K562 (cell line): ENCODE measurements around the gene SFSWAP. TPM values are rescaled to one million over a fixed set of nuclear protein-coding genes. Genes with fewer than 3 reads are reported as not detected.

Experiments used
- ATAC-seq: fragments of 200-7000 bp; cut with Tn5 transposase; 3 replicates; pipeline ENCODE4 v1.9.1; 2020; ENCODE audit warnings: moderate library complexity
- BruUV-seq: library from RNA; stranded (reverse); fragments of 400-500 nt; replicated peaks from 2 replicates; lab custom pipeline; 2021; lab: Mats Ljungman, UMichigan
- CTCF ChIA-PET: fragments of 300-600 bp; formaldehyde crosslinking; extraction: SDS; loops from one replicate; lab custom pipeline; 2021; ENCODE audit warnings: low intra/inter-chr PET ratio; lab: Yijun Ruan, JAX
- POLR2A ChIA-PET: fragments of 300-600, 350-650 bp; sonication (Branson Sonifier 250); formaldehyde crosslinking; extraction: SDS; loops from one replicate; lab custom pipeline; 2021; ENCODE audit warnings: antibody characterized with exemption, inconsistent platforms; lab: Yijun Ruan, JAX
- DNase-seq, 4 experiments: peaks; one replicate each; pipeline versions ENCODE4 v3.0.0 to v3.0.0-alpha.2; 2011 to 2018; ENCODE audit warnings: low spot score in 3 of 4, mixed read lengths in 3 of 4; ENCODE audit errors: extremely low read depth in 1 of 4
- FAIRE-seq: peaks from 2 replicates; lab custom pipeline; 2011; peaks lifted over from hg19 to GRCh38; lab: Jason Lieb, UNC
- H2AFZ ChIP-seq: 2 replicates; pipeline ENCODE4 v1.6.0; 2011; ENCODE audit warnings: low read depth, low read length, control low read depth, inconsistent platforms
- H3K27ac ChIP-seq: fragments of 200-600 bp; 3 replicates; pipeline ENCODE4 v1.8.0; 2011; ENCODE audit warnings: low read depth, mild to moderate bottlenecking, control low read depth, inconsistent platforms, low read length, moderate library complexity, mixed read lengths; ENCODE audit errors: extremely low read depth
- H3K27me3 ChIP-seq, 2 experiments: fragments of 300-600 bp in 1 of 2; 2 replicates in 1 of 2; 3 replicates in 1 of 2; pipeline versions ENCODE4 v1.6.0 to v1.8.0; 2011; ENCODE audit warnings: inconsistent platforms in 2 of 2, low read length in 2 of 2, mild to moderate bottlenecking in 1 of 2, mixed read lengths in 1 of 2, moderate library complexity in 1 of 2; ENCODE audit not compliant: control insufficient read depth in 2 of 2, insufficient read depth in 2 of 2
- H3K36me3 ChIP-seq: fragments of 300-600 bp; 3 replicates; pipeline ENCODE4 v1.8.0; 2011; ENCODE audit warnings: mild to moderate bottlenecking, low read length, inconsistent platforms; ENCODE audit not compliant: control insufficient read depth, insufficient read depth
- H3K4me1 ChIP-seq, 2 experiments: fragments of 200-600 bp in 1 of 2; replicated peaks in 1 of 2; 2 replicates in 1 of 2; 3 replicates in 1 of 2; pipeline versions ENCODE4 v1.5.1 to v1.8.0; 2011; ENCODE audit warnings: inconsistent platforms in 2 of 2, low read length in 2 of 2, mild to moderate bottlenecking in 1 of 2, mixed read lengths in 1 of 2, moderate library complexity in 1 of 2; ENCODE audit not compliant: control insufficient read depth in 2 of 2, insufficient read depth in 2 of 2
- H3K4me2 ChIP-seq: 2 replicates; pipeline ENCODE4 v1.6.1; 2011; ENCODE audit warnings: low read length, control low read depth, inconsistent platforms, mixed read lengths; ENCODE audit not compliant: insufficient read depth
- H3K4me3 ChIP-seq: fragments of 200-600 bp; sonication (generic), shearing (Covaris generic); 2 replicates; pipeline ENCODE4 v1.5.1; 2016; ENCODE audit warnings: control low read depth, inconsistent platforms
- H3K79me2 ChIP-seq: fragments of 200-600 bp; 3 replicates; pipeline ENCODE4 v1.8.0; 2011; ENCODE audit warnings: low read length, inconsistent platforms; ENCODE audit not compliant: control insufficient read depth, insufficient read depth
- H3K9ac ChIP-seq, 2 experiments: 2 replicates each; pipeline versions ENCODE4 v1.6.0 to v1.6.1; 2011; ENCODE audit warnings: low read depth in 2 of 2, low read length in 2 of 2, control low read depth in 1 of 2, inconsistent platforms in 1 of 2, mild to moderate bottlenecking in 1 of 2, mixed read lengths in 1 of 2; ENCODE audit not compliant: insufficient read depth in 1 of 2
- H3K9me1 ChIP-seq: one replicate; pipeline ENCODE4 v1.6.0; 2011; ENCODE audit warnings: inconsistent platforms, mild to moderate bottlenecking, low read length, moderate library complexity; ENCODE audit not compliant: control insufficient read depth, insufficient read depth
- H3K9me3 ChIP-seq: replicated peaks from 2 replicates; pipeline ENCODE4 v1.5.1; 2011; ENCODE audit warnings: low read depth, low read length, inconsistent platforms; ENCODE audit not compliant: control insufficient read depth, insufficient read depth
- H4K20me1 ChIP-seq: replicated peaks from 2 replicates; pipeline ENCODE4 v1.6.1; 2011; ENCODE audit warnings: low read length, inconsistent platforms, mixed read lengths; ENCODE audit not compliant: control insufficient read depth, insufficient read depth
- BCOR ChIP-seq: fragments of 450-650 bp; IDR thresholded peaks from 2 replicates; pipeline ENCODE4 v1.6.1; 2016
- BRCA1 ChIP-seq, 2 experiments: fragments of 450-650 bp in 1 of 2; sonication (generic) in 1 of 2; formaldehyde crosslinking in 1 of 2; IDR thresholded peaks; 2 replicates each; pipeline versions ENCODE4 v1.5.0 to v1.6.1; 2017 to 2020; ENCODE audit warnings: mild to moderate bottlenecking in 1 of 2, missing genetic modification reagents in 1 of 2
- CBFA2T3 ChIP-seq: fragments of 450-650 bp; IDR thresholded peaks from 2 replicates; pipeline ENCODE4 v1.6.1; 2017
- FOXK1 ChIP-seq: sonication (generic); formaldehyde crosslinking; IDR thresholded peaks from 2 replicates; pipeline ENCODE4 v1.8.0; 2022; ENCODE audit warnings: missing genetic modification reagents, mild to moderate bottlenecking, borderline replicate concordance
- LARP7 ChIP-seq: fragments of 450-650 bp; IDR thresholded peaks from 2 replicates; pipeline ENCODE4 v1.6.1; 2016
- MAZ ChIP-seq, 2 experiments: fragments of 450-650 bp in 1 of 2; sonication (generic) in 1 of 2; formaldehyde crosslinking; IDR thresholded peaks in 1 of 2; conservative IDR thresholded peaks in 1 of 2; 2 replicates each; pipeline versions ENCODE4 v1.4.0 to v1.5.0; 2020; ENCODE audit warnings: mild to moderate bottlenecking in 1 of 2, missing genetic modification reagents in 1 of 2
- NBN ChIP-seq: fragments of 450-650 bp; IDR thresholded peaks from 2 replicates; pipeline ENCODE4 v1.6.1; 2016; ENCODE audit warnings: low read depth, mild to moderate bottlenecking
- POLR2H ChIP-seq: IDR thresholded peaks from 2 replicates; pipeline ENCODE4 v1.6.1; 2016; ENCODE audit warnings: missing genetic modification characterization, low read depth, mild to moderate bottlenecking, control low read depth, missing compliant biosample characterization, moderate library complexity
- RBM15 ChIP-seq: fragments of 200-400 bp; formaldehyde crosslinking; IDR thresholded peaks from 2 replicates; pipeline ENCODE4 v1.6.1; 2018; ENCODE audit warnings: mild to moderate bottlenecking, low read length, moderate library complexity; ENCODE audit not compliant: insufficient read depth
- SMAD3 ChIP-seq: fragments of 450-650 bp; formaldehyde crosslinking; conservative IDR thresholded peaks from 2 replicates; pipeline ENCODE4 v1.4.0; 2020; ENCODE audit warnings: mild to moderate bottlenecking
- ZBTB1 ChIP-seq: sonication (generic); formaldehyde crosslinking; IDR thresholded peaks from 2 replicates; pipeline ENCODE4 v1.8.1; 2023; ENCODE audit warnings: missing genetic modification reagents, low read depth, mild to moderate bottlenecking, borderline replicate concordance
- ZKSCAN8 ChIP-seq: fragments of 200-800 bp; sonication (Bioruptor generic); IDR thresholded peaks from 2 replicates; pipeline ENCODE4 v1.6.1; 2016; ENCODE audit warnings: missing genetic modification characterization, missing compliant biosample characterization
- ZNF282 ChIP-seq: sonication (generic); formaldehyde crosslinking; IDR thresholded peaks from 2 replicates; pipeline ENCODE4 v1.8.1; 2023; ENCODE audit warnings: missing genetic modification reagents
- ZNF347 ChIP-seq: fragments of 450-650 bp; formaldehyde crosslinking; IDR thresholded peaks from 2 replicates; pipeline ENCODE4 v1.4.0; 2020; ENCODE audit warnings: low read depth, mild to moderate bottlenecking, moderate library complexity
- ZNF778 ChIP-seq: fragments of 450-650 bp; formaldehyde crosslinking; IDR thresholded peaks from 2 replicates; pipeline ENCODE4 v1.4.0; 2020; ENCODE audit warnings: mild to moderate bottlenecking, moderate library complexity
- ZNF79 ChIP-seq: fragments of 250-450 bp; sonication (Bioruptor Pico); IDR thresholded peaks from 2 replicates; pipeline ENCODE4 v1.4.0; 2020; ENCODE audit warnings: low read depth, mild to moderate bottlenecking, moderate library complexity
- WGBS: fragments of 100-300 bp; shearing (Covaris generic); methylation state at CpG from one replicate; pipeline ENCODE4 v1.1.6; 2016; ENCODE audit warnings: low coverage, mixed read lengths; ENCODE audit not compliant: insufficient coverage; ENCODE audit errors: missing lambda C conversion rate; 5-methylcytosine and 5-hydroxymethylcytosine counted together
- in situ Hi-C: fragments of 300-500 bp; cut with MboI; formaldehyde crosslinking; loops from 4 replicates; pipeline ENCODE4 v1.15.0; 2018; ENCODE audit warnings: inconsistent platforms, mixed read lengths
- intact Hi-C: fragments of 100-400 bp; cut with micrococcal nuclease; formaldehyde crosslinking; loops from 2 replicates; pipeline ENCODE4 v1.14.2; 2022
- polyA plus RNA-seq, 8 experiments: library from polyadenylated mRNA; depleted of rRNA in 4 of 8; stranded (reverse) in 5 of 8; unstranded in 3 of 8; fragments of >200 nt; fragmentation: Nextera tagmentation in 2 of 8; fragmentation: Illumina TruSeq in 1 of 8; extraction: Ambion mirVana in 2 of 8; extraction: Trizol in 1 of 8; gene quantifications; 2 replicates each; pipeline versions ENCODE4 v1.2.1 to v1.2.3, GENCODE V29; 2011 to 2014; ENCODE audit warnings: inconsistent platforms in 1 of 8, missing spikeins in 1 of 8
- total RNA-seq, 7 experiments: library from RNA; depleted of rRNA in 6 of 7; stranded (reverse); fragments of >200 nt in 6 of 7; fragmentation: Illumina TruSeq in 2 of 7; extraction: Trizol in 2 of 7; gene quantifications; 2 replicates each; pipeline versions ENCODE4 v1.2.1 to v1.2.3, GENCODE V29; 2011 to 2021; ENCODE audit warnings: low replicate concordance in 1 of 7
- TF ChIP-seq, protein P1 (sequence below): sonication (generic); formaldehyde crosslinking; IDR thresholded peaks from 2 replicates; pipeline ENCODE4 v1.5.0; 2020; ENCODE audit warnings: missing genetic modification reagents

The SFSWAP gene
- total and polyA plus RNA-seq, 9 of the 15 experiments (the other 6 are each of a cell fraction or from before 2014, with no cell fraction given), result 2.4 to 60.4 (median 32.6) TPM

DNA sequence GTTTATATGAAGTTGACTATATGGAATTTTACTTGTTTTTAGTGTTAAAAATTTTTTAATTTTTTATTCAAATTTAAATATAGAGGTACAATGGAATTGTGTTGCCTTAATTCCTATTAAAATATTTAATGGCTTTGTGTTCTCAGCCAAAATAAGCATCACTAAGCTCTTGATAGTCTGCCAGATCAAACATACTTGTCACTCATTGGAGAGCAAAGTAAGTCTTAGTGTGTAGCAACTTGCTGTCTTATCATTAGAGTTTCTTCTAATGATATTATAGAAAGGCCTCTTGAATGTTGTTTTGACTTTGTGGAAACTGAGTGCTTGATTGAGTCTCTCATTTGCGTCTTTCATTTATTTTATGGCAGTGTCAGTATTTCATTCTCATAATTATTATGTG, 10.7 kb downstream of the SFSWAP start:
- 100% methylated on average over 1 of the region's 1 CpG for WGBS
- Histone ChIP-seq H3K27ac (no peak overlapping the region), H3K4me3 (no peak overlapping the region), H3K9me1 (no peaks in the 10 kb centered on the region), H3K9me3 (no peaks in the 10 kb centered on the region), H3K4me2 (no peak overlapping the region), H3K9ac (no peak overlapping the region), H3K36me3 (peaks cover 96% of the 10 kb centered on the region), H3K4me1 (no peaks in the 10 kb centered on the region), H4K20me1 (peaks cover 4% of the 10 kb centered on the region; the same call in 1 of the 2 replicates), H3K27me3 (no peaks in the 10 kb centered on the region), H3K79me2 (peaks cover 45% of the 10 kb centered on the region; the same call in 2 of the 3 replicates), H2AFZ (no peak overlapping the region)
- BruUV-seq, result no TSS peak
- no peak for ATAC-seq
- CTCF ChIA-PET, result no interaction called here
- POLR2A ChIA-PET, result no interaction called here
- intact Hi-C loops, result no loop called here
- no peak for FAIRE-seq
- no peak for DNase-seq
- no peak for TF ChIP-seq RBM15
- in situ Hi-C loops, result no loop called here

DNA sequence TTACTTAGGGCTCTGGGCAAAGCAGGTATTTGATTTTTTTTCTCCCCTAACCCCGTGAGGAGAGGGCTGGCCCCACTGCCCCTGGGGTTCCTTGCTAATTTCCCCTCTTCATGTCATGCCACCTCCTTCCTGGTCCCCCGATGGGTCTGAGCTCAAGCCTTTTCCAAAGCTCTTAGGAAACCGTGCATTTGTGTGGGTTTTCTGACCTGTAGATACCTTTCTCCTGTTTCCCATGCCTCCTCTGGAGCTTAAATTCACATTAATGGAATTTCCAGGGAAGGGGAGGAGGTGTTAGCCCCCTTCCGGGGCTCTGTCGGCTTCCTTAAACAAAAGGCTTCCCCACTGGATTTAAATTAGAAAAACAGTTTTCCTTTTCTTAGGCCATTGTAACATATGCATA, 12.6 kb downstream of the SFSWAP start:
- H3K36me3 ChIP-seq, result peaks cover 98% of the 10 kb centered on the region
- BruUV-seq, result no TSS peak
- no peaks in the 10 kb centered on the region for H3K9me1 ChIP-seq
- no peak overlapping the region for H3K9ac ChIP-seq
- H3K4me2 ChIP-seq, result no peak overlapping the region
- CTCF ChIA-PET, result no interaction called here
- peaks cover 36% of the 10 kb centered on the region; the same call in 2 of the 3 replicates for H3K79me2 ChIP-seq
- H4K20me1 ChIP-seq, result peaks cover 4% of the 10 kb centered on the region; the same call in 1 of the 2 replicates
- no peak overlapping the region for H2AFZ ChIP-seq
- H3K27ac ChIP-seq, result no peak overlapping the region
- H3K9me3 ChIP-seq, result no peaks in the 10 kb centered on the region
- H3K27me3 ChIP-seq, result no peaks in the 10 kb centered on the region
- intact Hi-C loops, result no loop called here
- in situ Hi-C loops, result no loop called here
- H3K4me1 ChIP-seq, result no peaks in the 10 kb centered on the region
- DNase-seq (no peak), ATAC-seq (no peak), FAIRE-seq (no peak)
- POLR2A ChIA-PET, result no interaction called here
- no peak overlapping the region for H3K4me3 ChIP-seq
- 99% methylated on average over 5 of the region's 5 CpGs for WGBS
- TF ChIP-seq, protein P1, sequence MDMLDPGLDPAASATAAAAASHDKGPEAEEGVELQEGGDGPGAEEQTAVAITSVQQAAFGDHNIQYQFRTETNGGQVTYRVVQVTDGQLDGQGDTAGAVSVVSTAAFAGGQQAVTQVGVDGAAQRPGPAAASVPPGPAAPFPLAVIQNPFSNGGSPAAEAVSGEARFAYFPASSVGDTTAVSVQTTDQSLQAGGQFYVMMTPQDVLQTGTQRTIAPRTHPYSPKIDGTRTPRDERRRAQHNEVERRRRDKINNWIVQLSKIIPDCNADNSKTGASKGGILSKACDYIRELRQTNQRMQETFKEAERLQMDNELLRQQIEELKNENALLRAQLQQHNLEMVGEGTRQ, result no peak
- no peak for TF ChIP-seq ZNF282 (CRISPR knock-in tag)
- TF ChIP-seq MAZ (CRISPR knock-in tag; conservative IDR thresholded peaks at IDR 0.05 in 1 of 2, IDR thresholded peaks at IDR 0.05 in 1 of 2), result no peak
- TF ChIP-seq CBFA2T3, result no peak
- no peak for TF ChIP-seq ZNF778
- no peak for TF ChIP-seq ZNF79
- no peak for TF ChIP-seq POLR2H
- no peak for TF ChIP-seq ZNF347 (CRISPR knock-in tag)
- no peak for TF ChIP-seq ZBTB1 (CRISPR knock-in tag)
- no peak for TF ChIP-seq BRCA1 (IDR thresholded peaks at IDR 0.05)
- no peak for TF ChIP-seq BRCA1 (CRISPR knock-in tag; IDR thresholded peaks at IDR 0.05)
- TF ChIP-seq FOXK1 (CRISPR knock-in tag), result no peak
- no peak for TF ChIP-seq LARP7
- TF ChIP-seq SMAD3, result no peak
- TF ChIP-seq BCOR, result no peak
- no peak for TF ChIP-seq ZKSCAN8 (CRISPR knock-in tag)
- TF ChIP-seq NBN, result no peak
